NCI-H748 (cell line): ENCODE data around the gene DDX25.
"Not testable (repeated sequence)": the region's sequence is repeated elsewhere in the genome, so short reads cannot be mapped to it uniquely, and the experiment has no call there.

Experiments
- DNase-seq: peaks from one replicate; lab custom pipeline; 2025; ENCODE audit not compliant: unreplicated experiment; lab: John Stamatoyannopoulos, UW

Gene DDX25

DNA sequence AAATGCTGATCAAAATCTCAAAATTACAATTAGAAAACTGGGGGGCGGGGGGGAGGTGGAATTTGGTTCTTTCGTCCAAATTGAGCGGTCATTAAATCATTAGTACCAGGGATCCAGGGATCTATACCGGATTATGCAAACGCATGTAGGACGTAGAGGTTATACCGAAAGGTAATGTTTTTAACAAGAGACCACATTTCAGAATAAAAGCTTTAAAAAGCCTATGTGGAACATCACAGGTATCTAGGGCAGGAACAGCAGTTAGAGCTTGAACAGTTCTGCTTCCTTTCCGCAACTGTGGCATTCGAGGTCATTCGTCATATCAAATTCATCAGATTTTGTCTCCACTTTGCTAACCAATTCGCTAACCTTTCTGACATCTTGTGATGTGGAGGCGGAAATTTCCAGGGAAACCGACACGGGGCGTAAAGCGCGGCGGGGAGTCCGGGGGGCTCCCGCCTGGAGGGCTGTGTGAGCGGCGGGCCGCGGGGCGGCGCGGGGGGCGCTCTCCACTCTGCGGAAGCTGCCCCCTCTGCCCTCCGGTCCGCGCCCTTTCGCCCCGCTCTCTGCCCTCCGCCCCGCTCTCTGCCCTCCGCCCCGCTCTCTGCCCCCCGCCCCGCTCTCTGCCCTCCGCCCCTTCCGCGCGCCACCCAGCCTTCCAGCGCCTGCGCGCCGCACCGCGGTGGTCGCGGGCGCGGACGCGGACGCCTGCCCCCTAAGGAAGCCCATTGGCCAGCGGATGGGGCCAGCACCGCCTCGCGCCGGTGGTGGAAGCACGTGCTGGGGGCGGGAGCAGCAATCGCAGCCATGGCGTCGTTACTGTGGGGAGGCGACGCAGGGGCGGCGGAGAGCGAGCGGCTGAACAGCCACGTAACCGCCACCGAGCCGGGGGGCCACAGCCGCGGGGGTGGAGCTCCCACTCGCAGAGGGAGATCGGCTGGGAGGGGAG lies at the start of gene DDX25:
TSS of gene DDX25 (plus strand) at position 798 of the 949 bp plus-strand sequence. CDS start at position 808, 10 bp downstream.
- peak; percentile 45 for DNase-seq

- not testable (repeated sequence) for DNase-seq
Observed at GRCh38 chr11:125857670-125858069, 46.6 kb upstream of the DDX25 start.

DNA sequence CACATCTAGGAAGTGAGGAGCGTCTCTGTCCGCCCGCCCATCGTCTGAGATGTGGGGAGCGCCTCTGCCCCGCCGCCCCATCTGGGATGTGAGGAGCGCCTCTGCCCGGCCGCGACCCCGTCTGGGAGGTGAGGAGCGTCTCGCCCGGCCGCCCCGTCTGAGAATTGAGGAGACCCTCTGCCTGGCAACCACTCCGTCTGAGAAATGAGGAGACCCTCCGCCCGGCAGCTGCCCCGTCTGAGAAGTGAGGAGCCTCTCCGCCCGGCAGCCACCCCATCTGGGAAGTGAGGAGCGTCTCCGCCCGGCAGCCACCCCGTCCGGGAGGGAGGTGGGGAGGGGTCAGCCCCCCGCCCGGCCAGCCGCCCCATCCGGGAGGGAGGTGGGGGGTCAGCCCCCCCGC lies 41.5 kb upstream of the DDX25 start:
- not testable (repeated sequence) for DNase-seq

GRCh38 chr11:125865354-125865753 lies 39.0 kb upstream of the DDX25 start:
- not testable (repeated sequence) for DNase-seq

DNA sequence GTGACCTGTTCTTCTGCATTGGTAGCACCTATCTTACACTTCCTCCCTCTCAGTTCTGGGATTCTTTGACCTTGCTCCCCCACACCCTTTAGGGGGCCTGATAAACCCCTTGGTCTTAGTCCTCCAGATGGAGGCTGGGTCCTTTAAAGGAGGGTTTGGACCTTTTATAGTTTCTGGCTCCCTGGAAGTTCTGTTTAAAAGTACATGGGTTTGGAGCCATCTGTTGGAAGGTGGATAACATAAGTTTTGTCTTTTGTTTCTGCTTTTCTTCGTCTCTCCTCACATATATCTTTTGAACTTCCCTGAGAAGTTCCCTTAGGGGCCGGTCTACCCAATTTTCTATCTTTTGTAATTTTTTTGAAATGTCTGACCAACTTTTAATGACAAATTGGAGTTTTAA lies 34.8 kb upstream of the DDX25 start:
- no peak for DNase-seq

DNA sequence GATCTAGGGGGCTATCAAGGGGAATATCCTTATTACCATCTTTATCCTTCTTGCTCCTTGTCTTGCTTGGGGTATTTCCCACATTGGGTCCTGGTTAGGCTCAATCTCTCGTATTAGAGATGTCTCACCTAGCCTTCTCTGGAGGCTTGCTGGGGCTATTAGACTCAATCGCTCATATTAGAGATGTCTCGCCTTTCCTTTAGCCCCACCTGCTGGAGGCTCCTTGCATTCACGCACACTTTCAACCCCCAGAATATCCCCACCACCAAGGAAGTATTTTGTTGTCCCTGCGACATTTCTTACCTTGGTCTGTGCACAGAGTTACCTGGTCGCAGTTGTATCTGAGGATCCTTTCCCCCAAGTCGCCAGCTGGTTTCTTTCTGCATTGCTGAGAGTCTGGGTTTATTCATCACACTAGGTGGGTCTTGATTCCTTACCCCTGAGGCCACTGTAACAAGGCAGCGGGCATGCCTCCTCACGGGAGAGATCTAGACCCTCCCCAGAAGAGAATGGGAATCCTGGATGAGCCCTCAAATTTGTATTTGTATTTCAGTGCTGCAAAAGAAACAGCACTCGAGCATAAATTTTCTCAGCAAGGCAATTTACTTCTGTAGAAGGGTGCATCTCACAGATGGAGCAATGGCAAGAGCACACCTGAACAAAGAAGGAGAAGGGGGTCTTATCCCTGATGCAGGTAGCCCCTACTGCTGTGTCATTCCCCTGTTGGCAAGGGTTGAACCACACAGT lies 32.7 kb upstream of the DDX25 start:
- DNase-seq = peak; percentile 50

GRCh38 chr11:125872138-125872491 lies 32.2 kb upstream of the DDX25 start:
- no peak for DNase-seq

DNA sequence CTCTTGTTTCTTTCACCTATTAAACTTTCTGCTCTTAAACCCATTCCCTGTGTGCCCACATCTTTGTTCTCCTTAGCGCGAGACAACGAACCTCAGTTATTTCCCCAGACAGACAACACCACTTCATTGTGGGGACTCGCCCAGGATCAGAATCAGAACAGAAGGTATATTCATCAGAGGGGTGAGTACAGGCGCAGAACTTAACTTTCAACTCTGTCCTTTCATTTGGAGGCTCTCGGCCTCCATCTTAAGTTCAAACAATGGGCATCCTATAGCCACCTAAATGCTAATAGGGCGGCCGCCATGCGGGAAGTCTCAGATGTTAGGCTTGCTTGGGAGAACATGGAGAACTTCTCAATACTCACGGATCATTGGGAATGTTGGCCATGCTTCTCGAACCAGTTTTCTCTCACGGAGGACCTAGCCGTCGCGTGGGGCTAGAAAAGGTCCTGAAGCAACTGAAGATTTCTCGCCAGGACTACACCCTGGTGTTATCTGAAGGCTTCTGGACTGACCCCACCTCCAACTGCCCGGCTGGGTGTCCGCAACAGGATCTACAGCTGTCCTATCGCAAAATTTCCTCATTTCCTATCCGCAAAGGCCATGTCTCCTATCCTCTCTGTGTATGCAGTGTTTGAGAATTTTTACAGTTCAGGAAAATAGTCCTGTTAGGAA lies 30.3 kb upstream of the DDX25 start:
- no peak for DNase-seq

DNA sequence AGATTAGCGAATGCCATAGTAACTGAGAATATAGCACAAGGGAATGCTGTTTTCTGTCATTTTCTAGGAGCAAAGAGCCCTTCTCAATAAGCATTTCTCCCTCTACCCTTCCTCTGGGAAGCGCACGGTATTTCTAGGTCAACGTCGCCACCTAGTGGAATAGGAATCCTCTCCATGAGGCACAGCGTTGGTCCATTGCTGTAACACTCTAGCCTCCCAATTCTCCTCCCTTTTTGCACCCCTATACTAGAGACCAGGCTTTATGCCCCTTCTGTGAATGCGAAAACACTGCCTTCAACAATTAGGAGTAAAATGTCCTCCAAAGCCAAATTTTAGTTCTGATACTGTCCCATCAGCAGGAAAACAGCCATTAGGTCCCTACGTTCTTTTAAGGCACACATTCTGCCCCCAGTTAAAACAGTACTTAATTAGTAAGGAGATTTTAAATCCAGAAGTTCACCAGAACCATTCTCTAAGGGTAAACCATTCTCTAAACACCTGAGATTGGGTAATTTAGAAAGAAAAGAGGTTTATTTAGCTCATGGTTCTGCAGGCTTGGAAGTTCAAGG lies 29.7 kb upstream of the DDX25 start:
- DNase-seq = peak; percentile 58

- DNase-seq = no peak
Observed at GRCh38 chr11:125881291-125881690, 23.0 kb upstream of the DDX25 start.

DNA sequence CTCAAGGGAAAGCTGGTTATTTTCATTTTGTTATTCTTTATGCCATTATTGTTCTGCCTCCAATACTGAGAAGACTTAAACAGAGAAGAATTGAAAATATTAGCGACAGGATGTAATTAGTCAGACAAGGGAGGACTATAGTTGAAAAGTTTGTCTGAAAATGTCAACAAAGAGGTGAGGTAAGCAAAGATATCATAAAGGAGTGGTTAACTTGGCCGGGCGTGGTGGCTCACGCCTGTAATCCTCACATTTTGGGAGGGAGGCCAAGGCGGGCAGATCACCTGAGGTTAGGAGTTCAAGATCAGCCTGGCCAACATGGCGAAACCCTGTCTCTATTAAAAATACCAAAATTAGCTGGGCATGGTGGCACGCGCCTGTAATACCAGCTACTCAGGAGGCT lies 20.9 kb upstream of the DDX25 start:
- no peak for DNase-seq

DNA sequence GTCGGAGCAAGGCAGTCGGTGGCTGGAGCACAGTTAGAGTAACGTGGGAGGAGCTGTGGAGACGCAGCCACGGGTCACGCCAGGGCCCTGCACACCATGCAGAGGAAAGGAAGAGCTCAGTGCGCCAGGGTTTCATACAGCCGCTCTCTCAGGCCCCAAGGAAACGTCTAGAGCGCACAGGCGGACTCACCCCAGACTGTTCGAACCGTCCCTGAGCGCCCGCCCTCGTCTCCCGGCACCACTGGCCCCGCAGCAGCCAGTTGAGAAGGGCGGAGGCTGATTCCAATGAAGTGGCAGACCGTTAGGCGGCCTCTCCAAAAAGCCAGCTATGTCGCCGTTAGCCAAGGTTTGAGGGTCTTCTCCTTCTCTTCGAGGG lies 17.3 kb upstream of the DDX25 start:
- DNase-seq = peak; percentile 11

DNA sequence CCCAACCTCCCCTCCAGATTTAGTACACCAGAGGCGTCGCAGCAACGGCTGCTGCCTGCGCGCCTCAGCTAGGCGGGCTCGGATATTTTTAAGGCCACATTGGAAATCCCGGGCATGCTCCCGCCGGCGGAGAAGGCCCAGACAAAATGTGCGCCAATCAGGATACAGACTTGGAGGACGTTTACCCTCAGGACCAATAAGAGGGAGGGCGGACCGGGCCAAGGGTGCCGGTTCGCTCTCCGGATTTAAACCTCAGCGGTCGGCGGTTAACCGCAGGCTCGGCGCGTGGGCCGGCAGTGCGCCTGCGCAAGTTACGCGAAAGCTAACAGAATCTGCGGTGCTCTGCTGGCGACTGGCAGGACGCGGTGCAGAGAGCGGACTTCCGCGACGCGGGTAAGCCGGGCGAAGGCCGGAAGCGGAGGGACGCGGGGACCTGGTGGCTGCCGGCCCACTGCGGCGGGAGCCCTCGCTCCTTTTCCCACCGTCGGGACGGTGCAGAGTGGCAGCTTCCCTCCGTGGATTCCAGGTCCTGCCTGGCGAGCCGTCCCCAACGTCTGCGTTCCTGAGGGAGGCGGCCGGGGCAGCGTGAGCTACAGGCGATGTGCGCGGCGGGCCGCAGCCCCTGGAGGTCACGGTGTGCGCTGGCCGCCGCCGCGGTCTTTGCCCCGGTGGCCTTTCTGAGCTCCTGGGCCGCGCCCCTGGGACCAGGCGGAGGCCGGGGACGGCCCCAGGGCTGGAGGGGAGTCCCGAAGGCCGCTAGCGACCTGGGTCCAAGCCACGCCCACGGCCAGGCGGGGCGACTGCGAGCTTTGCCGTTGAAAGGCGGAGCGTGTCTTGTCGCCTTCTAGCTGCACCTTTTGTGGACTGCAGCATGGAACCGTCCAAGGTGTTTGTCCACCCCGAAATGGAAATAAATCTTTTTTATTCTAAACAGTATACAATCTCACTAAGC lies 16.7 kb upstream of the DDX25 start, which contains the start of gene HYLS1:
TSS of gene HYLS1 (plus strand) at position 296 of the 952 bp plus-strand sequence. CDS start 11,701 bp downstream, outside the sequence.
- DNase-seq = peak; percentile 86

GRCh38 chr11:125890447-125891100 lies 13.7 kb upstream of the DDX25 start:
- DNase-seq = no peak

- DNase-seq = no peak
Observed at GRCh38 chr11:125892071-125892470, 12.2 kb upstream of the DDX25 start.

GRCh38 chr11:125892994-125893393 lies 11.3 kb upstream of the DDX25 start:
- no peak for DNase-seq

GRCh38 chr11:125901872-125902271 lies 2.4 kb upstream of the DDX25 start:
- DNase-seq = no peak

- DNase-seq = peak; percentile 2
Observed at GRCh38 chr11:125902277-125902926, 1.9 kb upstream of the DDX25 start.
